Activated CD8-positive, alpha-beta memory T cell treated with anti-CD3 and anti-CD28 coated beads for 36 hours (primary cell): Measurements from ENCODE around the gene NFX1. TPM values are rescaled to one million over a fixed set of nuclear protein-coding genes. Genes with fewer than 3 reads are reported as not detected.
"Not testable (repeated sequence)": the region's sequence is repeated elsewhere in the genome, so short reads cannot be mapped to it uniquely, and the experiment has no call there.

Experiments used
- CTCF ChIA-PET: fragments of 350-600 bp; sonication (Branson Sonifier 250); formaldehyde crosslinking; loops from one replicate; lab custom pipeline; 2021; ENCODE audit warnings: antibody characterized with exemption; lab: Charles Lee
- POLR2A ChIA-PET: fragments of 350-600 bp; sonication (Branson Sonifier 250); formaldehyde crosslinking; loops from one replicate; lab custom pipeline; 2021; ENCODE audit warnings: antibody characterized with exemption; lab: Charles Lee
- total RNA-seq, 2 experiments: library from RNA; stranded (reverse); gene quantifications; one replicate each; pipeline ENCODE4 v1.2.3, GENCODE V29; 2021

The NFX1 gene
- total RNA-seq, 2 experiments from 2014 or later, result 41.2 to 42.7 TPM

DNA sequence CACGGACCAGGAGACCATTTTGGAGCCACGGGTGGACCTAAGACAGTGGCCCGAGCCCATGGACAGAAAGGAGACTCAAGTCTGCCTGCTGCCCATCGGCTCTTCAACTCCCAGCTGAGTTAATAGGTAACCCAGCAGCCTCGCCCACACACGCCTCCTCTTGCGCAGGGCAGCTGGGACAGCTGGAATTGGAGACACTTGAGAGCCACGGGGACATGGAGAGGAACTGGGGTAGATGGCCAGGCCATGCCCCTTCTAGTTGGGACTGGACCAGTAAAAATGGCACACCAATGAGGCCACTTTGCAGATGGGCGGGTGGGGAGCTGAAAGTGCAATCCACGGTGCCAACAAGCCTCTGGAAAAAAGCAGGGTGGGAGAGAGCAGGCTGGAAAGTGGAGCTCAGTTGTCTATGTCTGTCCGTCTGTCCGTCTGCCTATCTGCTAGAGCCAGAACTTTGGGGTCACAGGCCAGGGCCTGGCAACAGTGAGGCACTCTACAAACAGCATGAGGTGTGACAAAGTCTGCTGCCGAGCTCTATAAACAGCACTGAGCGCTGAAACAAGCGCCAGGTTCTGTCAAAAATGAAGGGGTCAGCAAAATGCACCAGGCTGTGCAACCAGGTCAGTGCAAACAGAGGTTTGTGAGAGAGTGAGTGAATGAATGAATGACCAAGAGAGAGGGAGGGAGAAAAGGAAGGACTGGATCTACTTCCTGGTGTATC is 105.0 kb downstream of the NFX1 start:
- POLR2A ChIA-PET, CTCF ChIA-PET: not testable (repeated sequence)

DNA sequence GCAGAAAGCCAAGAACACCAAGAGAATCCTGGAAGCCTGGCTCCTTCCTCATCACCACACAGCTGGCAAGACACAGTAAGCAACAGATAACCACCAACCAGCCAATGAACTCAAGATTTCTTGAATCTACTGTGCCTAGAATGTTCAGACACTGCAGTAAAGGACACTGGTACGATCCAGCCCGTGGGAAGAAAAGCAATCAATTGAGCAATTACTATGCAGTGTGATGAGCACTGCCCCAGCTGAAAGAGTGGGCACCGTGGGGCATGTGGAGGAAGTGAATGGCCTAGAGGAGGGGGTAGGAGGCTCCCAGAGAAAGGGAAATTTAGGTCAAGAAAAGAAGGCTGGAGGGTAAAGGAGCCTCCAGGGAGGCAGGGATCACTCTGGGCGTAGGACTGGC is 107.5 kb downstream of the NFX1 start:
- POLR2A ChIA-PET, CTCF ChIA-PET: not testable (repeated sequence)

DNA sequence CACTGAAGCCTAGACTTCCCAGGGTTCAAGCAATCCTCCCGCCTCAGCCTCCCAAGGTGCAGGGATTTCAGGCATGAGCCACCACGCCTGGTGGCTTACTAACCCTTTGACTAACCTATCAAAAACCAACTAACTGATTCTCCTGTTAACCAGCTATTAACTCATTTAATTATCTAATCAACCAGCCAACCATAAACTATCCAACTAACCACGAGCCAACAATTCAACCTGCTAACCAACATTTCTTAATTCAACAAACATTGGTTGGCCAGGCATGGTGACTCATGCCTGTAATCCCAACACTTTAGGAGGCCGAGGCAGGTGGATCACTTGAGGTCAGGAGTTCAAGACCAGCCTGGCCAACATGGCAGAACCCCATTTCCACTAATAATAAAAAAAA is 108.7 kb downstream of the NFX1 start:
- ChIA-PET CTCF (interaction anchor here (1.4 kb wide), 1 partner anchor 75 kb away, joined by 3 read pairs; the partner anchor contains the start of gene NOL6), POLR2A (interaction anchor here (0.6 kb wide), 1 partner anchor 90 kb away, joined by 7 read pairs; no protein-coding TSS in a partner anchor)

DNA sequence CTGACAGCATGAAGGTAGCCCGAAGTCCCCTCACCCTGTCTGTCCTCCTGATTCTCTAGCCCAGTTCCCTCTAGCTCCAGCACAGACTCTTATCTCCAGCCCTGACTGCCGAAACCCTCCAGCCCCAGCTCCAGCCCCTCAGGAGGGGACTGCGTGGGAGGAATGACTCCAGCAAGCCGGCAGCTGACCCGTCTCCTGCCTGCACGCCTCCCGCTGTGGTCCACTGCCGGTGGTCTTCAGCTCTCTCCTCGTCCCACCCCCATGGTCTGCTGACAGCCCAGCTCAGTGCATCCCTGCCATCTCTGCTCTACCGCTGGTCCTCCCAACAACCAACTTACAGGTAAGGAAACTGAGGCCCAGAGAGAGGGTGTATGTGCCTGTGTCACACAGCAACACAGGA is 111.5 kb downstream of the NFX1 start:
- POLR2A ChIA-PET, CTCF ChIA-PET: not testable (repeated sequence)

DNA sequence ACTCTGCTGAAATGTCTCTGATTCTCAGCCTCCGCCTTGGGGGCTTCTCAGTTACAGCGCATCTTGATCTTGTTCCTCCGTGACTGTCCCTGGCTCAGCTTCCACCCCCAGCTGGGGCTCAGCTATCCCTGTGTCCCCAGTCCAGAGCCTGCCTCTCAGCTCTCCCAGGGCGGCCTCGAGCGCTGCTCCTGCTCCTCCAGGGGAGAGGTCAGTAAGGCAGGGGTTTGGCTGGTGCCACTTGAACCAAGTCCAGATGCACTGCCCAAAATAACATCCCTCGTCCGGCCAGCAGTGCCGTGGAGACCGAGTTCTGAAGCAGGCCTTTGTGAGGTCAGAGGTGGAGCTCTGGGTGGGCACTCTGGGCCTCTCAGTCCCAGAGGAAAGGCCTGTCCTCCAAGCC is 112.1 kb downstream of the NFX1 start, which contains the start of gene AQP7:
AQP7 (minus strand) TSS at position 198 of the 400 bp plus-strand sequence. CDS start 1,306 bp downstream, outside the sequence.
- POLR2A ChIA-PET, result not testable (repeated sequence)
- CTCF ChIA-PET, result interaction anchor here (1.3 to 3.7 kb wide), 4 partner anchors 57 to 221 kb away, joined by 3 to 26 read pairs (median 5); no protein-coding TSS in a partner anchor

DNA sequence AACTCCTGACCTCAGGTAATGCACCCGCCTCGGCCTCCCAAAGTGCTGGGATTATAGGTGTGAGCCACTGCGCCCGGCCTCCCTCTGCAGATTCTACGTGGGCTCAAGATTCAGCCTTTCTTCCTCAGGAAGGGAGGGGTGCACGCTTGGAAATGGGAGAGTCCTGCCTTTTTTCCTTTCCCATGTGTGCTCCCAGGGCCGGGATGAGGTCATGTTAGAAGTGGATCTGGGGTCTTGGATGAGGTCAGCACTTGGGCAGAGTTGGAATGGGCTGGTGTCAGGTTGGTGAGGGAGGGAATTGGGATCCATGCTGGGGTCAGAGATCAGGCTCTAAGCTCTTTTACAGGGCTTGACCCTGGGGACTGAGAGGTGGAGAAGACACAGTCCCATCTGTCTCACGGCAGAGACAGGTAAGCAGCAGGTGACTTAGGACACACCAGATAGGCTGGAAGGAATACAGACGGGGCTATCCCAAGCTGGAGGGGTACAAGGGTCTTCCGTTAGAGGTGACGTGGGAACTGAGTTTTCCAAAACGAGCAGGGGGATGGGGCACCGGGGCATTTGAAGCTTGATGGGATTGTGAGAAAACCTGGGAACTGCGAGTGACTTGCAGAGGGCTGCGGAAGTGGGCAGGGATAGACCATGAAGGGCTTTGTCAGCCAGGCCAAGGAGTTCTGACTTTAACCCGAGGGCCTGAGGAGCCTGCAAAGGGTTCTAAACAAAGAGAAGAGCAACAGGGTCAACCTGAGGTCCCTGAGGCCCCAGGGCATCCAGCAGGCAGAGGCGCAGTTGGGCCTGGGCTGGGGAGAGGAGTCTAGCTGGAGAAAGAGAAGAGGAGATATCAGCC is 113.8 kb downstream of the NFX1 start:
- CTCF ChIA-PET, result interaction anchor here (0.7 to 3.7 kb wide), 12 partner anchors 9 to 219 kb away, joined by 3 to 26 read pairs (median 4); no protein-coding TSS in a partner anchor
- POLR2A ChIA-PET, result no interaction called here

DNA sequence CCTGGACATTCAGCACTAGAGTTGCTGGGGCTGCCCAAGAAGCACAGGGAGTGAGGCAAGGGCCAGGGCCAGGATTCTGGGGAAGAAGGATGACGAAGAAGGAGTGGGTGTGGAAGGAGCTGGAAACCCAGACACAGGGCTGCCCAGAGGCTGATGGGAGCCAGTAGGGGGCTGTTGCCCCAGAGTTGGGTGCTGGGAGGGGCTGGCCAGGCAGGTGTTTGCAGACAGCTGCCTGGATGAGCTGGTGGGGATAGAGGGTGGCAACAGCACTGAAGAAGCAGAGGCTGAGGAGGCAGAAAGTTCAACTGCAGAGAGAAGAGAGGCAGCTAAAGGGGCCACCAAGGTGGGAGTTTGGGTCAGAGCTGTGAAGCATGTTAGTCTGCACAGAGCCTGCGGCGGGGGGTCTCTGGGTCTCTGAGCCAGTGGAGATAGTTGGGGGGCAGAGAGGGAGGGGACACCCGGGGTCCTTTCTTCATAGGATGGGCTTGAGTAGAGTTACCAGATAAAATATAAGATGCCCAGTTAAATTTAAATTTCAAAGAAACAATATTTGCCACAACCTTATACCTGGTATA is 114.6 kb downstream of the NFX1 start:
- ChIA-PET POLR2A (no interaction called here), CTCF (interaction anchor here (1.0 to 3.7 kb wide), 4 partner anchors 10 to 93 kb away, joined by 3 to 26 read pairs (median 13); no protein-coding TSS in a partner anchor)

DNA sequence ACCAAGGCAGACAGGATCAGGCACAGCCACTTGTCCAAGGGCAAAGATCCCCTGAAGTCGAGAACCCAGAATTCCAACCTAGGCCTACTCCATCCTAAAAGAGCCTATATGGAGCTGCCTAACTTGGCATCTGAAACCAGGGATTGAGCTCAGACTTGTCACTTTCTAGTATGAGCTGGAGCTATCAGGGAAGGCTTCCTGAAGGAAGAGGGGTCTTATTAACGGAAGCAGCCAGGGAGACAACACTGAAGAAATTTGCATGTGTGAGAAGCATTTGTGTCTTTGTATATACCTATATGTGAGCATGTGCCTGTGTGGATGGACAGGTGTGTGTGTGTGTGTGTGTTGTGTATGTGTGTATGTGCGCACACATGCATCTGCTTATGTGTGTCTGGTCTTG is 116.7 kb downstream of the NFX1 start:
- ChIA-PET POLR2A (no interaction called here), CTCF (interaction anchor here (0.6 kb wide), 1 partner anchor 60 kb away, joined by 3 read pairs; no protein-coding TSS in a partner anchor)

DNA sequence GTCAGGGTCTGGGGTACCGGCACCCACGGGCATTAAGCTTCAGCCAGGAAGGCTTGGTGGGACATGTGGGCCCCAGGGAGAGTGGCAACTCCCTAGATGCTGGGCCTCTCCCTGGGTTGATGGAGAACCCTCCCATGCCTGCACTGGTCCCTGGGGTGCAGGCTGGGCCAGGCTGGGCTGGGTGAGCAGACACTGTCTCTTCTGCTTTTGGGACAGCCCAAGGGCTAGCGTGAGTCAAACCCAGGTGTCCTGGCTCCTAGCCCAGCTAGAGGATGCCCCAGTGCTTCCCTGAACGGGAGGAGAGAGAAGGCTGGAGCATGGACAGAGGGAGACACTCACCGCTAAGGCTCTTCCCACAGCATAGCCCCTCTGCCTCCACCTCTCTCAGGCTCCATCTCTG is 117.8 kb downstream of the NFX1 start:
- ChIA-PET CTCF (no interaction called here), POLR2A (no interaction called here)

DNA sequence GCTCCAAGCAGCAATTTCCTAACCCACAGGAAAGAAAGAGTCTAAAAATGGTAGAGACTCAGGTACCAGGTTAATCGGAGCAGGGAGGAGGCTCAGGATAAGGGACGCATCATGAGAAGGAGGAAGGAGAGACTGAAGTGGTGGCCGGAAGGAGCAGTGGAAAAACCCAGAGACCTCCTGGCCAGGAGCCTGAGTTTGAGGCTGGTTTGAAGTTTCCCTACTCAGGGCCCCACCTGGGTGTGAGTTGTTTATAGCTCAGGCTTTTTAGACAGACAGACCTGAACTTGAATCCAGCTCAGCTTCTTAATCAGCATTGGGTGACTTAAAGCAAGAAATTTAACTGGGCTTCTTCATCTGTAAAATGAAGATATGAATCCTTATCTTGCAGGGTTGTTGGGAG is 124.0 kb downstream of the NFX1 start:
- ChIA-PET CTCF (interaction anchor here (1.2 to 4.3 kb wide), 7 partner anchors 10 to 370 kb away, joined by 3 to 38 read pairs (median 16); partner anchors contain the start of gene AQP3), POLR2A (no interaction called here)

DNA sequence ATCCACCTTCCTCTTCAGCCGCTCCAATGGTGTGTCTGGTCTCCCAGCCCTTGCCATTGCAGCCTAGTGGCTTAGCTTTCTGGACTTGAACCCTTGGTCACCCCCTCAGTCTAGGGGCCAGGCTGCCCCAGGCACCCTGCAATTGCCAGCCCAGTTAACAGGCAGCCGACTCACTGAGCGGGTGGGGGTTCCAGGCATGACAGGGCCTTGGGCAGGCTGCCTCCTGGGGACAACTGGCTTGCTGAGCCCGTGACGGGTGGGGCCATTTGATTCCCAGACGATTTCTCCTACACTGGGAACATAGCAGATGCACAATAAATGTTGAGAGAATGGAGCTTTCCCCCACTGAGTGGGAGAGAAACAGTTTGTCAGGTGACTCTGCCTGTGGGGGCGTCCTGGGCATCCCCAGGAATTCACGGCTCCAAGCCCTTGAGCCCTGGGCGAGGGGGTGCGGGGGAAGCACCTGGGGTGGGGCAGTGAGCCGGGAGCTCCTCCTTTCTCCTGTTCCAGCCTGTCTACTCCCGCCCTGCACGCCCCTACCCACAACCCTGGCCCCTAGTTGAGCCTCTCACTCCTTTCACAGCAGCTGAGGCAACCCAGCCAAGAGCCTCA is 124.7 kb downstream of the NFX1 start:
- CTCF ChIA-PET, result interaction anchor here (0.7 to 4.3 kb wide), 20 partner anchors 11 to 371 kb away, joined by 3 to 38 read pairs (median 4); partner anchors contain the start of genes AQP3 and NOL6
- POLR2A ChIA-PET, result interaction anchor here (0.9 to 1.1 kb wide), 2 partner anchors 38 to 59 kb away, joined by 3 read pairs; partner anchors contain the start of gene NOL6

DNA sequence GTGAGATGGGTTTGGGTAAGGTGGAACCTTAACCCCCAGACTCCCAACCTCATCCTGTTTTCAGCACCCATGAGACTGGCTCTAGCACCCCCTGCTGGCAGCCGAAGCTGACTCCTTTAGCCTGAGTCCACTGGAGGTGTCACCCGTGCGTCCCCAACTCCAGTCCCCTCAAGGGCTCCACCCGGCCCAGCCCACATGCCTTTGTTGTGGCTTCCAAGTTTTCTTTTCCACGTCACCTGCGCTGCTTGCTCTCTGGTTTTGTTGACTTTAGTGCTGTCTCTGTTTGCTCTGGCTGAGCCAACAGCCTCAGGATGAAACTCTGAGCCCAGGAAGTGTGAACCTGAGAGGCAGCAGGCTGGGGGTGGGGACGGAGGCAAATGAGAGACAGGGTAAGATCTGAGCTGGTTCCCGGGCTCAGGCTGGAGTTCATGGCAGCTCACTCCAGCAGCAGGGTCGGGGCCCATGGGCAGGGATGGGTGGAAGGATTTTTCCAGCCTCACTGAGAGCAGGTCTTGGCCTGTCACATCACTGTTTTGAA is 125.3 kb downstream of the NFX1 start:
- ChIA-PET CTCF (interaction anchor here (1.0 to 4.3 kb wide), 22 partner anchors 10 to 372 kb away, joined by 3 to 38 read pairs (median 4); partner anchors contain the start of genes AQP3 and NOL6), POLR2A (interaction anchor here (0.9 to 1.1 kb wide), 2 partner anchors 37 to 58 kb away, joined by 3 read pairs; partner anchors contain the start of gene NOL6)

DNA sequence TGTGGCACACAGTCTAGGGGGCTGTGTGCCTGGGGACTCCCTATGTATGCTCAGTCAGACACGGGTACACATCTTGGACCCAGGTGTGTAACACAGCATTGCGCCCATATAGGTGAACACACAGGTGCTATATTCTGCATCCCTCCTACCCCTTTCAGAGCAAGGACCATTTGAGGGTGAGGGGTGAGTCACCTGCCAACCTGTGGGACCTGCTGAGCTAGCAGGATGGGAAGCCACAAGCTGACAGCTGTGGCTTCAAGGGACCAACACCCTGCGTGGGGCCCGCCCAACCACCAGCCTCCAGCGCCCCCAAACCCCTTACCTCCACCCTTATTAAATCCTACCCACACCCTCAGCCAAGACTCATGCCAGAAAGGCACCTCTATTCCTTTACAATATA is 126.7 kb downstream of the NFX1 start:
- ChIA-PET CTCF (interaction anchor here (0.6 to 4.3 kb wide), 6 partner anchors 8 to 130 kb away, joined by 3 to 38 read pairs (median 14); partner anchors contain the start of gene AQP3), POLR2A (no interaction called here)

DNA sequence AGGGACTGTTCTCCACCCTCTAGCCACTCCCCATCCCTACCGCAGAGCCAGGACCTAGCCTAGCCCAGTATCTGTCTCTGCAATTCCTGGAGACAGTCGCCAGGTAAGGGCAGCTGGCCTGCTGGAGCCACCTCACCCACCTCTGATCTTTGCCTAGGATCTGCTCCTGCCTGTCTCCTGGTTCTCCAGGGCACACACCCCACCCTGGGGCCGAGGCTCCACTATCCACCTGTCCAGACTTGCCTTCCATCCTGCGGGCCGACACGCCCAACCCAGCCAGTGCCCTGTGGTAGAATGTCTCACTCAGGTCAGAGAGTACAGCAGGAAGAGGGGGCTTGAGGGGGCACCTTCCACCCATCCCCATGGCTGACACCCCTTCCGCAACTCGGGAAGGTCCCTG is 127.8 kb downstream of the NFX1 start:
- ChIA-PET POLR2A (no interaction called here), CTCF (interaction anchor here (0.6 to 4.3 kb wide), 3 partner anchors 35 to 66 kb away, joined by 3 to 38 read pairs (median 22); no protein-coding TSS in a partner anchor)

DNA sequence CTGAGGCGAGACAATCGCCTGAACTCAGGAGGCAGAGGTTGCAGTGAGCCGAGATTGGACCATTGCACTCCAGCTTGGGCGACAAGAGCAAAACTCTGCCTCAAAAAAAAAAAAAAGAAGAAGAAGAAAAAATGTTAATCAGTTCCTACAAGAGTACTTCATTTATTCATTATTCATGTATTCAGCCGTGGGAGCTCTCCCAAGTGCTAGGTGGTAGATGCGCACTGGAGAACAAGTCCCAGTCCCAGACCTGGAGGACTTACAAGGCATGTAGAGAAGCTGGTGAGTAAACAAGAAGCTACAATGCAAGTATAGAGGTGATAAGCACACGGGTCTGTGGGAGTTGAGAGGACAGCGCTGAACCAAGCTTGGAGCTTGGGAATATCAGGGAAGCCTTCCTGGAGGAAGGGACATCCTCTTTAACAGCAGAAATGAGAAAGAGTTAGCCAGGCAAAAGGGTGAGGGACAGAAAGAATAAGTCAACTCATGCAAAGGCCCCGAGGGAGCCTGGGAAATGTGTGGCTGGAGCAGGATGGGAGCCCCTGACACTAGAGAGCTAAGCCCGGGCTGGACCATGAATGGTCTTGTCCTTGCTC is 129.5 kb downstream of the NFX1 start:
- ChIA-PET POLR2A (interaction anchor here (0.5 kb wide), 1 partner anchor 91 kb away, joined by 3 read pairs; no protein-coding TSS in a partner anchor), CTCF (interaction anchor here (1.0 to 1.2 kb wide), 2 partner anchors 32 to 33 kb away, joined by 3 read pairs; no protein-coding TSS in a partner anchor)
